Gastrocnemius medialis (tissue), 4 donors: Measurements from ENCODE around the gene NMT2.

ENCODE experiments used
- CTCF ChIP-seq, 5 experiments: fragments of 450-650 bp in 3 of 5; fragments of 200-600 bp in 2 of 5; sonication (generic) in 2 of 5; IDR thresholded peaks in 4 of 5; conservative IDR thresholded peaks in 1 of 5; 1 replicate in 4 of 5; 2 replicates in 1 of 5; pipeline ENCODE4 v1.5.1; 2016 to 2019; ENCODE audit warnings: antibody characterized with exemption in 5 of 5, mild to moderate bottlenecking in 3 of 5, moderate library complexity in 3 of 5
- POLR2A ChIP-seq, 2 donors: fragments of 450-650 bp; IDR thresholded peaks; one replicate each; pipeline ENCODE4 v1.6.1; 2017; ENCODE audit warnings: antibody characterized with exemption in 2 of 2, mild to moderate bottlenecking in 2 of 2, moderate library complexity in 2 of 2

- TF ChIP-seq CTCF (IDR thresholded peaks at IDR 0.05 in 4 of 5, conservative IDR thresholded peaks at IDR 0.05 in 1 of 5) (no peak), POLR2A (IDR thresholded peaks at IDR 0.05) (no peak)
These were observed 20.8 kb upstream of the NMT2 start for GRCh38 chr10:15189133-15189885.
